ENCODE measurements around the gene EPHA6.
A peak's percentile ranks its signal among the peaks of the same experiment; 100 is the strongest.

The EPHA6 gene

DNA sequence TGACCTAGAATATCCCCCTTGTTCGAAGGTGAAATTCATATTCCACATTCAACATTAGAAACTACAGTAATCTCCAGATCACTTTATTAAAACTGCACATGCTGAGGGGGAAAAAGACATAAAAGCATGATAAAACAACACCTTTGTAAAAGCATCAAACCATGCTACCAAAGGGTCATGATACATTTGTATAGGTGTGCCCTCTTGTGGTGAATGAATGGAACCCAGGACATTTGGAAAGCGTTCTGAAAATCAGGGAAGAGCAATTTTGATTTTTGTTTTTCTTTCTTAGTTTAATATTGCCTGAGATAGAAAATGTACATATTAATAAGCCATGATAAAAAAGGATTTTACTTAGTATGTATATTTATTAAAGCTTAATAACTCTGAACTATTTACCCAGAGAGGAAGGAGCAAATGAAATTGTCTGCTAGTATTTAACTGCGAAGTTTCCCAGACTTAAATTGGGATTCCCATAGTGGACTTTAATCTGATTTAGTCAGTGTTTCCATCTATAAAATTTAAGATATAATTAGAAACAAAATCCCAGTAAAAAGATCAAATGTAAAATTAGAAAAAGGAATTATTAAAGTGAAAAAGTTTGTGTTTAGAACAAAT lies 844.4 kb downstream of the EPHA6 start:
- DNase-seq (ENCODE audit: low read depth) = peak; percentile 2
- no peak overlapping the region for H3K4me3 ChIP-seq (ENCODE audit: low read depth, low read length)
- in situ Hi-C loops (cut with HindIII; ENCODE audit: low sequenced_read_pairs) = no loop called here
- TF ChIP-seq, protein P1, sequence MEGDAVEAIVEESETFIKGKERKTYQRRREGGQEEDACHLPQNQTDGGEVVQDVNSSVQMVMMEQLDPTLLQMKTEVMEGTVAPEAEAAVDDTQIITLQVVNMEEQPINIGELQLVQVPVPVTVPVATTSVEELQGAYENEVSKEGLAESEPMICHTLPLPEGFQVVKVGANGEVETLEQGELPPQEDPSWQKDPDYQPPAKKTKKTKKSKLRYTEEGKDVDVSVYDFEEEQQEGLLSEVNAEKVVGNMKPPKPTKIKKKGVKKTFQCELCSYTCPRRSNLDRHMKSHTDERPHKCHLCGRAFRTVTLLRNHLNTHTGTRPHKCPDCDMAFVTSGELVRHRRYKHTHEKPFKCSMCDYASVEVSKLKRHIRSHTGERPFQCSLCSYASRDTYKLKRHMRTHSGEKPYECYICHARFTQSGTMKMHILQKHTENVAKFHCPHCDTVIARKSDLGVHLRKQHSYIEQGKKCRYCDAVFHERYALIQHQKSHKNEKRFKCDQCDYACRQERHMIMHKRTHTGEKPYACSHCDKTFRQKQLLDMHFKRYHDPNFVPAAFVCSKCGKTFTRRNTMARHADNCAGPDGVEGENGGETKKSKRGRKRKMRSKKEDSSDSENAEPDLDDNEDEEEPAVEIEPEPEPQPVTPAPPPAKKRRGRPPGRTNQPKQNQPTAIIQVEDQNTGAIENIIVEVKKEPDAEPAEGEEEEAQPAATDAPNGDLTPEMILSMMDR (IDR thresholded peaks at IDR 0.05; ENCODE audit: low read depth, low read length, missing control alignments) = peak; percentile 67

DNA sequence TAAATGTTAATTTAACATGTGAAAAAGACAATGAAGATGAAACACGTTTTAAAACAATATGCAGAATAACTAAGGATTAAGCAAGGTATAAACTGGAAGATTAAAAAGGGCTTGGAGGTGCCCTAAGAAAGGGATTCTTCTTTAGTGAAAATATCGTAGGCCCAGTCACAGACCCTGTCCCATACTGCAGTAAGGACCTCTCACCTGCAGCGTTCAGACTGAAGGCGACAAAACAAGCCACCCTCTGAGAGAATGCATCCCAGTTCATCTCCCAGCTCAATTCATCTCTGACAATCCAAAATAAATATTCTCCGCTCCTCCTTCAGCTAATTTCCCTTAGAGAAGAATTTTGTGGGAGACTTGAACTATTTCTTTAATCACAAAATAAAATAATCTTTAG lies 847.9 kb downstream of the EPHA6 start:
- TF ChIP-seq, protein P1 (IDR thresholded peaks at IDR 0.05; ENCODE audit: low read depth, low read length, missing control alignments) = no peak
- in situ Hi-C loops (cut with HindIII; ENCODE audit: low sequenced_read_pairs) = no loop called here
- DNase-seq (ENCODE audit: low read depth) = no peak
- no peak overlapping the region for H3K4me3 ChIP-seq (ENCODE audit: low read depth, low read length)

DNA sequence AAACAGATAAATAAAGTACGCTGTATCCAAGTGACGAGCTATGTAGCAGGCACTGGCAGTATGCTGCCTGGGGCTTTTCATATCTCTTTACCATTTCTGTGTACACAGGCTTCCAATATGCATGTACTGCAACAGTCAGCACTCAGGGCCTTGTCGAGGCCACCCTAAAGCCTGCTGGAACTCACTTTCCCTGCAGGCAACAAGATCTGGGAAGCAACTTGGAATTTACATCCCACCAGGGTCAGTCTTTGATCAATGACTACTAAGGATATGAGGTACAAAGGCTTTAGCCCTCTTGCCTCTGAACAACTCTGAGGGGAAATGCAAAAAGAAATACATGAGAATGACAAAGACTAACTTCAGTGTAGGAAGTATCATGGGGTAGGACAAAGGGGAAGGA lies 848.4 kb downstream of the EPHA6 start:
- no peak for DNase-seq (ENCODE audit: low read depth)
- TF ChIP-seq, protein P1 (IDR thresholded peaks at IDR 0.05; ENCODE audit: low read depth, low read length, missing control alignments) = no peak
- in situ Hi-C loops (cut with HindIII; ENCODE audit: low sequenced_read_pairs) = no loop called here
- H3K4me3 ChIP-seq (ENCODE audit: low read depth, low read length) = no peak overlapping the region

DNA sequence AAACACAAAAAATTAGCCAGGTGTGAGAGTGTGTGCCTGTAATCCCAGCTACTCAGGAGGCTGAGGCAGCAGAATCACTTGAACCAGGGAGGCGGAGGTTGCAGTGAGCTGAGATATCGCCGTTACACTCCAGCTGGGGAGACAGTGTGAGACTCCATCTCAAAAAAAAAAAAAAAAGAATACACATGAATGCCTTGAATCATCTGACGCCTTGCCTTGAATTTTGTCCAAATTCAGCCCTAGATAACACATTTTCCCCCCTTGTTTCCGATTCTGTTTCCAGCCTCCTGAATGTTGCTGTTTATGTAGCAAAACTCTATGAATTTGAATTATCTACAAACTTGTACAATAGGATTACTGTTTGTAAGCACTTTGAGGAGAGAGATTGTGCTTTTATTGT lies 851.5 kb downstream of the EPHA6 start:
- H3K4me3 ChIP-seq (ENCODE audit: low read depth, low read length) = no peak overlapping the region
- TF ChIP-seq, protein P1 (IDR thresholded peaks at IDR 0.05; ENCODE audit: low read depth, low read length, missing control alignments) = no peak
- no peak for DNase-seq (ENCODE audit: low read depth)
- in situ Hi-C loops (cut with HindIII; ENCODE audit: low sequenced_read_pairs) = no loop called here

DNA sequence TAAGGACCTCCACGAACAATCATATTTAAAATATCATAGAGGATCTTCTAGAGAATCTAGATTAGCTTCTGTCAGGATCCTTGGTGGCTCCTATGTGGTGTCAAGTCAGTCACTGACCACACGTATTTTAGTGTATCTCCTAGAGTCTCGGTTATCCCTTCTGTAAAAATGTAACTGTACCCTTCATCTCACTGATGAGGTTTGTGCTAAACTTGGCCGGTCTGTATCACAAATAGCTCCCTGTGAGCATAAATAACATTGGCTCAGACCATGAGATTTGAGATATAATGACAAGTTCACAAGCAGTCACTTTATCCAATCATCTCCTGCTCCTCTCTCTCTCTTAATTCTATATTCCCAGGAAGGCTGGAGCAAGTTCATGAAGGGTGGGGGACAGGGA lies 856.6 kb downstream of the EPHA6 start:
- TF ChIP-seq, protein P1 (IDR thresholded peaks at IDR 0.05; ENCODE audit: low read depth, low read length, missing control alignments) = no peak
- in situ Hi-C loops (cut with HindIII; ENCODE audit: low sequenced_read_pairs) = no loop called here
- no peak for DNase-seq (ENCODE audit: low read depth)
- H3K4me3 ChIP-seq (ENCODE audit: low read depth, low read length) = no peak overlapping the region

DNA sequence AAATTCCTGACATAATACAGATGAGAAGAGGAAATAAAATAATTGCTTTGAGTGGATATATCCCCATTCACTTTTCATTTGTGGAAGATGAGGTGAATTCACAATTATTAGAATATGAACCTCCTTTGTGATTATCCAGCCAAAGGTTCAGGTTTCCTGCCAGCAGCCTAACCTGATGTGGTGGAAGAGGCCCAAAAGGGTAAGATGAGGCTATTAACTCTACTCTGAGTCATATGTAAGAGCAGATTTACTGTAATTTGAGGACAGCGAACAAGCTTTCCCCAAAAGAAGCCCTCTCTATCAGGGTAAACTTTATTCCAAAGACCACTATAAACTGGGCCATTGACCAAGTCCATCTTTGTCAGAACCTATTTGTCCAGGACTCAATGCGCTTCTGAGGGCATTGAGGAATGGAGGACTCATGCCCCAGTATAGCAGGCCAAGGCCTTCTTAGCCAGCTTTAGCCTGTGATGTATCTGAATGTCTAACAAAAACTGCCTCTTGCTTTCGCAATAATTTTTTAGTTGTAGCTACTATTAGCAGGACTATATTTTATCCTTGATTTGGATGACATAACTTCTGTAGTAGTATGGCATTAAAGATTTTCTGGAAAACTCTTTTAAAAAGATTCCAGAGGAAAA lies 859.1 kb downstream of the EPHA6 start:
- in situ Hi-C loops (cut with HindIII; ENCODE audit: low sequenced_read_pairs) = no loop called here
- no peak for DNase-seq (ENCODE audit: low read depth)
- H3K4me3 ChIP-seq (ENCODE audit: low read depth, low read length) = no peak overlapping the region
- TF ChIP-seq, protein P1 (IDR thresholded peaks at IDR 0.05; ENCODE audit: low read depth, low read length, missing control alignments) = no peak

All from astrocyte of the cerebellum (primary cell).